ENCODE results near the gene VIL1. TPM values are rescaled to one million over a fixed set of nuclear protein-coding genes. Genes with fewer than 3 reads are reported as not detected.

VIL1 gene
- polyA plus RNA-seq, 1 donor from 2014 or later, result not detected

DNA sequence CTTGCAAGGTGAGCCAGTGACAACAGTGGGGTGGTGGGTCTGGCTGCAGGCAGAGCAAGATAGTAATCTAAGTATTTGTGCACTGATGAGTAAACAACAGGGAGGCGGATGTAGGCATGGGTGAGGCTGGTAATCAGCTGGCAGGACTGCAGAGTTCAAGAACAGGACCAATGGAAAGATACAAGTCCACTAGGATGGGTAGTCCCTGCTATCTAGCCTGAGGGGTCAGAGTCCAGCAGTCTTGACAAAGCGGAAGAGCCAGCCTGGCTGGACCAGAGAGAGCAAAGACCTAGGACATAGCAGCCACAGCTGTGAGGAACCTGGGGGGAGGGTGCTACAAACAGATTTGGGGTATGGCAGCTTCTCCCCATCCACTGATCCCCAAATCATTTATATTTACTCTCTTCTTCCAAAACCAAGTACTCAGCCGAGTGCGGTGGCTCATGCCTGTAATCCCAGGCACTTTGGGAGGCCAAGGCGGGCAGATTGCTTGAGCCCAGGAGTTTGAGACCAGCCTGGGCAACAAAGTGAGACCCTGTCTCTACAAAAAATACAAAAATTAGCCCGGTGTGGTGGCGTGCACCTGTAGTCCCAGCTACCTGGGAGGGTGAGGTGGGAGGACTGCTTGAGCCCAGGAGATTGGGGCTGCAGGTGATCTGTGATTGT lies 25.9 kb downstream of the VIL1 start:
- no peaks in the 10 kb centered on the region for H3K27me3 ChIP-seq (ENCODE audit: insufficient read depth, low read depth, low read length)
- H2AFZ ChIP-seq (ENCODE audit: low read depth, low read length), result no peak overlapping the region
- no peaks in the 10 kb centered on the region for H4K20me1 ChIP-seq (ENCODE audit: insufficient read depth)
- H3K9me2 ChIP-seq (ENCODE audit: insufficient read depth, low read length), result no peaks in the 10 kb centered on the region
- H3K27ac ChIP-seq (ENCODE audit: low read length), result no peak overlapping the region
- H3K79me2 ChIP-seq (replicated peaks; ENCODE audit: insufficient read depth, low read length), result no peaks in the 10 kb centered on the region
- H3K36me3 ChIP-seq (ENCODE audit: insufficient read depth, low read length), result no peaks in the 10 kb centered on the region
- no peaks in the 10 kb centered on the region for H3F3A ChIP-seq (ENCODE audit: insufficient read depth, low read length, poor library complexity, severe bottlenecking)
- H3K4me3 ChIP-seq (ENCODE audit: low read length), result no peak overlapping the region
- no peaks in the 10 kb centered on the region for H3K9me3 ChIP-seq (ENCODE audit: low read length)
- no peak overlapping the region for H3K9ac ChIP-seq (ENCODE audit: low read length)
- no peak overlapping the region for H3K4me2 ChIP-seq (ENCODE audit: low read length)
- TF ChIP-seq MXI1 (conservative IDR thresholded peaks at IDR 0.05; ENCODE audit: poor library complexity, severe bottlenecking), result no peak
- TF ChIP-seq CTCF (IDR thresholded peaks at IDR 0.05; ENCODE audit: poor library complexity, severe bottlenecking), result no peak
- no peak for TF ChIP-seq EZH2 (IDR thresholded peaks at IDR 0.05; ENCODE audit: borderline replicate concordance, insufficient read depth, low read length, poor library complexity, severe bottlenecking)
- no peak for TF ChIP-seq SMC3 (conservative IDR thresholded peaks at IDR 0.05; ENCODE audit: poor library complexity)
- no peak for TF ChIP-seq EP300 (conservative IDR thresholded peaks at IDR 0.05; ENCODE audit: poor library complexity, severe bottlenecking)
- TF ChIP-seq RAD21 (conservative IDR thresholded peaks at IDR 0.05), result no peak
- TF ChIP-seq, protein P1, sequence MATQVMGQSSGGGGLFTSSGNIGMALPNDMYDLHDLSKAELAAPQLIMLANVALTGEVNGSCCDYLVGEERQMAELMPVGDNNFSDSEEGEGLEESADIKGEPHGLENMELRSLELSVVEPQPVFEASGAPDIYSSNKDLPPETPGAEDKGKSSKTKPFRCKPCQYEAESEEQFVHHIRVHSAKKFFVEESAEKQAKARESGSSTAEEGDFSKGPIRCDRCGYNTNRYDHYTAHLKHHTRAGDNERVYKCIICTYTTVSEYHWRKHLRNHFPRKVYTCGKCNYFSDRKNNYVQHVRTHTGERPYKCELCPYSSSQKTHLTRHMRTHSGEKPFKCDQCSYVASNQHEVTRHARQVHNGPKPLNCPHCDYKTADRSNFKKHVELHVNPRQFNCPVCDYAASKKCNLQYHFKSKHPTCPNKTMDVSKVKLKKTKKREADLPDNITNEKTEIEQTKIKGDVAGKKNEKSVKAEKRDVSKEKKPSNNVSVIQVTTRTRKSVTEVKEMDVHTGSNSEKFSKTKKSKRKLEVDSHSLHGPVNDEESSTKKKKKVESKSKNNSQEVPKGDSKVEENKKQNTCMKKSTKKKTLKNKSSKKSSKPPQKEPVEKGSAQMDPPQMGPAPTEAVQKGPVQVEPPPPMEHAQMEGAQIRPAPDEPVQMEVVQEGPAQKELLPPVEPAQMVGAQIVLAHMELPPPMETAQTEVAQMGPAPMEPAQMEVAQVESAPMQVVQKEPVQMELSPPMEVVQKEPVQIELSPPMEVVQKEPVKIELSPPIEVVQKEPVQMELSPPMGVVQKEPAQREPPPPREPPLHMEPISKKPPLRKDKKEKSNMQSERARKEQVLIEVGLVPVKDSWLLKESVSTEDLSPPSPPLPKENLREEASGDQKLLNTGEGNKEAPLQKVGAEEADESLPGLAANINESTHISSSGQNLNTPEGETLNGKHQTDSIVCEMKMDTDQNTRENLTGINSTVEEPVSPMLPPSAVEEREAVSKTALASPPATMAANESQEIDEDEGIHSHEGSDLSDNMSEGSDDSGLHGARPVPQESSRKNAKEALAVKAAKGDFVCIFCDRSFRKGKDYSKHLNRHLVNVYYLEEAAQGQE (IDR thresholded peaks at IDR 0.05; ENCODE audit: borderline replicate concordance), result no peak
- no peak for TF ChIP-seq TAF1 (IDR thresholded peaks at IDR 0.05; ENCODE audit: low read depth)
- TF ChIP-seq POLR2AphosphoS5 (IDR thresholded peaks at IDR 0.05), result no peak

DNA sequence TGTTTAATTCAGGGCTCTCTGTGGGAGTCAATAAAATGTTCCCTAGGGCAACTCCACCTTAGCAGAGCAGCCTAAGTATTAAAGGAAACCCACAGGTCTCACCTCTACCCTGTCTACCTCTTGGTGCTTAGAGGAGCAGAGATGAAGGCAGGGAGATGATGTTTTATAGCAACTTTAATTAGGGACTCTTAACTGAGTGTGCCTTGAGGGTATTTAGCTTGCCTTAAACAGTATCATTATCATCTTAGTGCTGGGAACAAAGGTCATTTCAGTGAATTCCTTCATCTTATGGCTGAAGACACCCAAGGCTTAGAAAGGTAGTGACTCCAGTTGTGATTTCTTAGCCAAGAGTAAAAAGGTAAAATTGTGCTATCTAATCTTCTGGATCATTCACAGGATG lies 26.7 kb downstream of the VIL1 start:
- H3K36me3 ChIP-seq (ENCODE audit: insufficient read depth, low read length), result no peaks in the 10 kb centered on the region

More for the DNA sequence above, 26.7 kb downstream of the VIL1 start:
- H3K4me2 ChIP-seq (ENCODE audit: low read length), result no peak overlapping the region
- H3K4me3 ChIP-seq (ENCODE audit: low read length), result no peak overlapping the region
- no peak overlapping the region for H2AFZ ChIP-seq (ENCODE audit: low read depth, low read length)
- H3K9me3 ChIP-seq (ENCODE audit: low read length), result no peaks in the 10 kb centered on the region
- H3K9me2 ChIP-seq (ENCODE audit: insufficient read depth, low read length), result no peaks in the 10 kb centered on the region
- H3K9ac ChIP-seq (ENCODE audit: low read length), result no peak overlapping the region
- H3F3A ChIP-seq (ENCODE audit: insufficient read depth, low read length, poor library complexity, severe bottlenecking), result no peaks in the 10 kb centered on the region
- no peaks in the 10 kb centered on the region for H4K20me1 ChIP-seq (ENCODE audit: insufficient read depth)
- TF ChIP-seq TAF1 (IDR thresholded peaks at IDR 0.05; ENCODE audit: low read depth) (no peak), SMC3 (conservative IDR thresholded peaks at IDR 0.05; ENCODE audit: poor library complexity) (no peak), EZH2 (IDR thresholded peaks at IDR 0.05; ENCODE audit: borderline replicate concordance, insufficient read depth, low read length, poor library complexity, severe bottlenecking) (no peak), POLR2AphosphoS5 (IDR thresholded peaks at IDR 0.05) (no peak), EP300 (conservative IDR thresholded peaks at IDR 0.05; ENCODE audit: poor library complexity, severe bottlenecking) (no peak), MXI1 (conservative IDR thresholded peaks at IDR 0.05; ENCODE audit: poor library complexity, severe bottlenecking) (no peak), RAD21 (conservative IDR thresholded peaks at IDR 0.05) (no peak)
- TF ChIP-seq, protein P1 (IDR thresholded peaks at IDR 0.05; ENCODE audit: borderline replicate concordance), result no peak
- no peaks in the 10 kb centered on the region for H3K79me2 ChIP-seq (replicated peaks; ENCODE audit: insufficient read depth, low read length)
- no peak overlapping the region for H3K27ac ChIP-seq (ENCODE audit: low read length)
- no peaks in the 10 kb centered on the region for H3K27me3 ChIP-seq (ENCODE audit: insufficient read depth, low read depth, low read length)
